ENCODE measurements around the gene USP21. TPM values are rescaled to one million over a fixed set of nuclear protein-coding genes. Genes with fewer than 3 reads are reported as not detected.

The USP21 gene
- total RNA-seq, 6 experiments from 2014 or later = 6.9 to 11.1 (median 8.8) TPM

DNA sequence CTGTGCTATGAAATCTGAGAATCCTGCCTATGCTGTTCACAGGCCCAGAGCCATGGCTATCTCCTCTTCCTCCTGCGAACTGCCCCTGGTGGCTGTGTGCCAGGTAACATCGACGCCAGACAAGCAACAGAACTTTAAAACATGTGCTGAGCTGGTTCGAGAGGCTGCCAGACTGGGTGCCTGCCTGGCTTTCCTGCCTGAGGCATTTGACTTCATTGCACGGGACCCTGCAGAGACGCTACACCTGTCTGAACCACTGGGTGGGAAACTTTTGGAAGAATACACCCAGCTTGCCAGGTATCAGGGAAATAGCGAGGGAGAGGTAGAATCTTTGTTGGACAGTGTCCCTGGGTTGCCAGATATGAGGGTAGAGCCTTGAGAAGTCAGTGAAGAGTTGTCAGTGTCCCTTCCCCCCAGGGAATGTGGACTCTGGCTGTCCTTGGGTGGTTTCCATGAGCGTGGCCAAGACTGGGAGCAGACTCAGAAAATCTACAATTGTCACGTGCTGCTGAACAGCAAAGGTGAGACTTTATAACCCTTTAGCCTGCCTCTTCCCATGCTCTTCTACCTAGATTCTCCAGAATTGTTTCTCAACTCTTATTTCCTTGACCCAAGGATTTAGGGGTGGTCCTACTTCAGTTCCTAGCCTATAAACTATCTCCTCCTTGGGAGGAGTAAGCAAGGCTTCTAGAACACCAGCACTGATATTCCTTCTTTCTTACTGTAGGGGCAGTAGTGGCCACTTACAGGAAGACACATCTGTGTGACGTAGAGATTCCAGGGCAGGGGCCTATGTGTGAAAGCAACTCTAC lies 40.0 kb upstream of the USP21 start:
- TF ChIP-seq, protein P1, sequence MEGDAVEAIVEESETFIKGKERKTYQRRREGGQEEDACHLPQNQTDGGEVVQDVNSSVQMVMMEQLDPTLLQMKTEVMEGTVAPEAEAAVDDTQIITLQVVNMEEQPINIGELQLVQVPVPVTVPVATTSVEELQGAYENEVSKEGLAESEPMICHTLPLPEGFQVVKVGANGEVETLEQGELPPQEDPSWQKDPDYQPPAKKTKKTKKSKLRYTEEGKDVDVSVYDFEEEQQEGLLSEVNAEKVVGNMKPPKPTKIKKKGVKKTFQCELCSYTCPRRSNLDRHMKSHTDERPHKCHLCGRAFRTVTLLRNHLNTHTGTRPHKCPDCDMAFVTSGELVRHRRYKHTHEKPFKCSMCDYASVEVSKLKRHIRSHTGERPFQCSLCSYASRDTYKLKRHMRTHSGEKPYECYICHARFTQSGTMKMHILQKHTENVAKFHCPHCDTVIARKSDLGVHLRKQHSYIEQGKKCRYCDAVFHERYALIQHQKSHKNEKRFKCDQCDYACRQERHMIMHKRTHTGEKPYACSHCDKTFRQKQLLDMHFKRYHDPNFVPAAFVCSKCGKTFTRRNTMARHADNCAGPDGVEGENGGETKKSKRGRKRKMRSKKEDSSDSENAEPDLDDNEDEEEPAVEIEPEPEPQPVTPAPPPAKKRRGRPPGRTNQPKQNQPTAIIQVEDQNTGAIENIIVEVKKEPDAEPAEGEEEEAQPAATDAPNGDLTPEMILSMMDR (IDR thresholded peaks at IDR 0.05) = peak in 1 of 4 donors; percentile 13
- TF ChIP-seq POLR2A (IDR thresholded peaks at IDR 0.05) = no peak
- Histone ChIP-seq H3K4me3 (peak overlapping the region; percentile 89 to 100 (median 99)), H3K36me3 (peaks cover 0 to 47% (median 33%) of the 10 kb centered on the region in 4 donors), H3K9me3 (no peaks in the 10 kb centered on the region), H3K27me3 (no peaks in the 10 kb centered on the region), H3K4me1 (peaks cover 0 to 43% (median 19%) of the 10 kb centered on the region in 4 donors), H3K27ac (peak overlapping the region; percentile 88 to 95 (median 90))
- 14% methylated on average over 8 of the region's 10 CpGs for WGBS (ENCODE audit: insufficient coverage, low coverage, low lambda C conversion rate, missing lambda C conversion rate)
- ATAC-seq (peak; percentile 16 to 63 (median 53)), DNase-seq (peak; percentile 61 to 87 (median 79))
- intact Hi-C loops (cut with DNase I) = no loop called here

DNA sequence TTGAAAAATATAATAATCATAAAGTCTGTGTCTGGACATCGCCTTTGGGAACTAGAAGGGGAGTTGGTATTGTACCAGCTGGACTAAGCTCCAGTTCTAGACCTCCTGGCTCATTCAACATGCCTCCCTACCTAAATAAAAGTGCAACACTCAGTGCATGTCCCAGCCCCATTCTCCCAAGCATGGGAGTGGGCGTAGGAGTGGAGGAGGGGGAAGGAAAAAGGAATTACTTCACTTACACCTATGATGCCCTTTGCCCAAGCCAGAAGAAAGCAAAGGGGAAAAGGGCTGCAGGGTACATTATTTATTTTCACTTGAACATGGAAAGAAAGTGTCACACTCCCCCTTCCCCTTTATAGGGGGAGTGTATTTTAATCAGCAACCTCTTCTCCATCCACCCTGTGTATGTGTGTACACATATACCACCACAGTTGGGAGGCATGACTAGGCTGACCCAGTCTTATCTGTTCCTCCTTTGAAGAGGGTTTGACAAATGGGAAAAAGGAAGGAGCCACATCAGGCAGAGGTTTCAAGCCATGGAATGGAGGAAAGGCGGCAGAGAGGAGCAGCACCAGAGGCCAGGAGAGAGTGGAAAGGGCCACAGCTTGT lies 38.2 kb upstream of the USP21 start:
- intact Hi-C loops (cut with DNase I) = no loop called here
- ATAC-seq (no peak), DNase-seq (no peak)
- TF ChIP-seq, protein P1 (IDR thresholded peaks at IDR 0.05) = no peak
- TF ChIP-seq POLR2A (IDR thresholded peaks at IDR 0.05) = no peak
- Histone ChIP-seq H3K4me1 (peaks cover 0 to 27% (median 13%) of the 10 kb centered on the region in 4 donors), H3K4me3 (no peak overlapping the region), H3K9me3 (no peaks in the 10 kb centered on the region), H3K27ac (no peak overlapping the region), H3K27me3 (no peaks in the 10 kb centered on the region), H3K36me3 (peaks cover 0 to 58% (median 40%) of the 10 kb centered on the region in 4 donors)
- 68% methylated on average over 3 of the region's 3 CpGs for WGBS (ENCODE audit: insufficient coverage, low coverage, low lambda C conversion rate, missing lambda C conversion rate)

DNA sequence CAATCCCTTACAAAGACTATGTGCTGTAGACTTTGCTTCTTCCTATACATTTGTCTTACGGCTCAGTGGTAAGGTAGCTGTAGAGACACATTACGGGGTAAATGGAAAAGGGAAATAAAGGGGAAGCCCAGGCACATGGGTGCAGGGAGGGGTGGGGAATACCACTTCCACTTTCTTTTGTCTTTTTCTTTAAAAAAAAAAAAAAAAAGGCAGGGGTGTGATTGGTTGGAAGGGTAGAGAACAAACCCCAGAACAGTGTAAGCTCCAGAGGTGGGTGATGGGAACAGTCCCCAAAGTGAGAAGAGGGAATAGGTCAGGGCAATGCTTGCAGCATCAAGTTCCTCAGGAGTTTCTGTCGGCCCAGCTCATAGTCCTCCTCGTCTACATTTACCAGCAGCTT lies 37.5 kb upstream of the USP21 start:
- DNase-seq = no peak
- Histone ChIP-seq H3K4me1 (peaks cover 0 to 20% (median 10%) of the 10 kb centered on the region in 4 donors), H3K36me3 (peaks cover 0 to 58% (median 40%) of the 10 kb centered on the region in 4 donors), H3K9me3 (no peaks in the 10 kb centered on the region), H3K27me3 (no peaks in the 10 kb centered on the region), H3K4me3 (no peak overlapping the region), H3K27ac (no peak overlapping the region)
- TF ChIP-seq POLR2A (IDR thresholded peaks at IDR 0.05) = no peak
- TF ChIP-seq, protein P1 (IDR thresholded peaks at IDR 0.05) = no peak
- 67% methylated on average over 4 of the region's 4 CpGs for WGBS (ENCODE audit: insufficient coverage, low coverage, low lambda C conversion rate, missing lambda C conversion rate)
- intact Hi-C loops (cut with DNase I) = no loop called here
- no peak for ATAC-seq

DNA sequence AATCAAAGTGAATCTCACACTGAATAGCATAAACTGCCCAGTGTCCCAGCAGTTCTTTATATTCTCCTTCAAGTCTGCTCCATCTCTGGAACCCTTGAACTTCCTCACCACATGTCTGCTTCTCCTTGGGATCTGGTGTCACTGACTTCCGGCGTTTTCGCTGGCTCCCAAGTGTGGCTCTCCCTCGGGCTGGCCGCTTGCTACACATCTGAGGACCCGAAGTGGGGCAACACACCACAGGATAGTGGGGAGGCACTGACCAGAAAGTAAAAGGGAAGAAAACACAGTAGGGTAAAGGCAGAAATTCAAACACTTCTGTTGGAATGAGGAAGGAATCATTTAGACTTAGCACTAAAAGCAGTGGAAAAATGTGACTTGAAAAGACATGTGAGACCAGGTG lies 36.3 kb upstream of the USP21 start:
- intact Hi-C loops (cut with DNase I) = no loop called here
- Histone ChIP-seq H3K4me3 (no peak overlapping the region), H3K36me3 (peaks cover 0 to 62% (median 40%) of the 10 kb centered on the region in 4 donors), H3K9me3 (no peaks in the 10 kb centered on the region), H3K27me3 (no peaks in the 10 kb centered on the region), H3K27ac (no peak overlapping the region), H3K4me1 (peaks cover 0 to 20% (median 8%) of the 10 kb centered on the region in 4 donors)
- 87% methylated on average over 6 of the region's 6 CpGs for WGBS (ENCODE audit: insufficient coverage, low coverage, low lambda C conversion rate, missing lambda C conversion rate)
- TF ChIP-seq, protein P1 (IDR thresholded peaks at IDR 0.05) = no peak
- TF ChIP-seq POLR2A (IDR thresholded peaks at IDR 0.05) = no peak
- ATAC-seq = no peak
- no peak for DNase-seq
